A673 (cell line): ENCODE measurements around the gene RELN.

Experiments
- EZH2 ChIP-seq: fragments of 200-600 bp; sonication (generic); IDR thresholded peaks from 2 replicates; pipeline ENCODE4 v1.6.1; 2017; ENCODE audit warnings: borderline replicate concordance, low read depth, mild to moderate bottlenecking, mixed read lengths, antibody characterized with exemption, low read length; ENCODE audit not compliant: poor library complexity, severe bottlenecking
- TF ChIP-seq, protein P1 (sequence below): fragments of 300-800, 200-600 bp; sonication (generic); conservative IDR thresholded peaks from 2 replicates; pipeline ENCODE4 v1.5.1; 2017; ENCODE audit warnings: low read depth, mild to moderate bottlenecking, antibody characterized with exemption, low read length, moderate library complexity, mixed read lengths

DNA sequence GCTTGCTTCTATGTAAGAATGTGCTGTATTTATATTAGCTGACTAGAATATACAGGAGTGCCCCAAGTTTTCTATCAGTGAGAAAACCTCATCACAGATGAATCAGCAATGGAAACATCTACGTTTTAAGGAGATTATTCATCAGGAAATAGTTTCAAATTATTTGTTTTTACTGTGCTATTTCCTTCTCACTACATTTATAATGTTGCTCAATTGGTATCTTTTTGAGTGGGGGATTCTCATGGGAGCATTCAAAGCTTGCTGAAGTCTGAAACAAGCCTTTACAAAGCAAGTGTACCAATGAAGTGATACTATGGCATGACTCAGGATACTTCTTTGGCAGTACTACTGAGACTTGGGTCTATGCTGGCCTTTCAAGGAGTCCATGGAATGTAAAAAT lies 352.4 kb downstream of the RELN start:
- TF ChIP-seq, protein P1, sequence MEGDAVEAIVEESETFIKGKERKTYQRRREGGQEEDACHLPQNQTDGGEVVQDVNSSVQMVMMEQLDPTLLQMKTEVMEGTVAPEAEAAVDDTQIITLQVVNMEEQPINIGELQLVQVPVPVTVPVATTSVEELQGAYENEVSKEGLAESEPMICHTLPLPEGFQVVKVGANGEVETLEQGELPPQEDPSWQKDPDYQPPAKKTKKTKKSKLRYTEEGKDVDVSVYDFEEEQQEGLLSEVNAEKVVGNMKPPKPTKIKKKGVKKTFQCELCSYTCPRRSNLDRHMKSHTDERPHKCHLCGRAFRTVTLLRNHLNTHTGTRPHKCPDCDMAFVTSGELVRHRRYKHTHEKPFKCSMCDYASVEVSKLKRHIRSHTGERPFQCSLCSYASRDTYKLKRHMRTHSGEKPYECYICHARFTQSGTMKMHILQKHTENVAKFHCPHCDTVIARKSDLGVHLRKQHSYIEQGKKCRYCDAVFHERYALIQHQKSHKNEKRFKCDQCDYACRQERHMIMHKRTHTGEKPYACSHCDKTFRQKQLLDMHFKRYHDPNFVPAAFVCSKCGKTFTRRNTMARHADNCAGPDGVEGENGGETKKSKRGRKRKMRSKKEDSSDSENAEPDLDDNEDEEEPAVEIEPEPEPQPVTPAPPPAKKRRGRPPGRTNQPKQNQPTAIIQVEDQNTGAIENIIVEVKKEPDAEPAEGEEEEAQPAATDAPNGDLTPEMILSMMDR, result no peak
- no peak for TF ChIP-seq EZH2
